ENCODE data around the gene OMA1. TPM values are rescaled to one million over a fixed set of nuclear protein-coding genes. Genes with fewer than 3 reads are reported as not detected.

Gene OMA1
- total RNA-seq, 2 experiments from 2014 or later, result 22.3 to 23.9 TPM

DNA sequence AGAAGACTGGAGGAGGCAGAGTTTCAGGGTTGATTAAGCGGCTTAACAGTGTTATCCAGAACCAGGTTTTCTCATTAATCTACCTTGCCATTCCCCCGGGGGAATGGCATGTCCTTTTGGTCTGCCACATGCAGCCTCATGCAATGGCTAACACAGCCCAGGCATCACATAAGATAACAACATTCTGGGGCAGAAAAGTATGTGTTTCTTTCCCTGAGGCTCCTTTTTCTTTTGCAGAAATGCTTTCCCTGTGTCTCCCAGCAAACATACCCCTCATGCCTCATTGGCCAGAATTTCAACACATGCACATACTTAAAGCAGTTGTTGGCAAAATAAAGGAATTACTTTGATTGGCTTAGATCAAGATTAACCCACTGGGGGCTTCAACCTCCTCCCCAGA, 98.6 kb downstream of the OMA1 start:
- Mint-ChIP-seq H3K9me3 (ENCODE audit: insufficient read depth) (no peaks in the 10 kb centered on the region), H3K4me3 (no peak overlapping the region), H3K27me3 (ENCODE audit: low read depth) (no peaks in the 10 kb centered on the region), H3K27ac (no peak overlapping the region), H3K36me3 (ENCODE audit: low read depth) (no peaks in the 10 kb centered on the region), H3K4me1 (ENCODE audit: low read depth) (no peaks in the 10 kb centered on the region)
- no peak for ATAC-seq
- no peak for DNase-seq
- ChIA-PET POLR2A (no interaction called here), CTCF (no interaction called here)

DNA sequence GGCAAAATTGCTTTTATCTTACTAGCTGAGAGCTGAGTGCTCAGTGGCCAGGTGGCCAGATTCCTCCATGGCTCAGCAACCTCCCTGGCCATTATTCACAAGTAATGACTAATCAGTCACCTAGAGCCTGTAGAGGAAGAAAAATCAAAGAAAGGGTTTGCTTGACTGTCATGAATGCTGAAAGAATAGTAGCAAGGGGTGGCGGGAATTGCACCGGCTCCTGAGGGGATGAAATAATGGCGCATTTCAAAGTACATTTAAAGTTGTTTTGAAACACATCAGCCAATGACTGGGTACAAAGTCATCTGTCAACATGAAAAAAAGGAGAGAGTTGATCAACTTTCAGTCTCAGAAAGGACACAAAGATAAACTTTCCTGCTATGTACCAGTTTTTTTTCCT, 99.5 kb downstream of the OMA1 start:
- no peaks in the 10 kb centered on the region for H3K9me3 Mint-ChIP-seq (ENCODE audit: insufficient read depth)
- H3K27ac Mint-ChIP-seq, result no peak overlapping the region
- H3K4me1 Mint-ChIP-seq (ENCODE audit: low read depth), result no peaks in the 10 kb centered on the region
- ATAC-seq (no peak), DNase-seq (no peak)
- ChIA-PET POLR2A (no interaction called here), CTCF (no interaction called here)
- H3K4me3 Mint-ChIP-seq, result no peak overlapping the region
- H3K27me3 Mint-ChIP-seq (ENCODE audit: low read depth), result no peaks in the 10 kb centered on the region
- no peaks in the 10 kb centered on the region for H3K36me3 Mint-ChIP-seq (ENCODE audit: low read depth)

DNA sequence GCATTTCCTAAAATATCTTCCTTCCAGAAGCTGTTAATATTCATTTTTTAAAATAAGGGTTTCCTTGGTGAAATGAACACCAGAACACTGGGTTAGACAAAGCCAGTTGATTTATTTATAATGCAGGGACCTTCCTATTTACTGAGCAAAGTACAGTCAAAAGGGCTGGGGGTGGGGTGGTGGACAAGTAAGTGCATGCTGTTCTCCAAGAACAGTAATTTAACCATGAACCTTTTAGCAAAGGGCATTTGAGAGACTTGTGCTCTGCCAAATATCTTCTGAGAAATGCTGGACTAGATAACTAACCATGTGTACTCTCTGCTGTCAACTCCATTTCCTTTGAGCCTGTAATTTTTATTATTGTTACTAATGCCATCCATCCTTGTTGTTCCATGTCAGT, 100.2 kb downstream of the OMA1 start:
- CTCF ChIA-PET, result no interaction called here
- H3K36me3 Mint-ChIP-seq (ENCODE audit: low read depth), result no peaks in the 10 kb centered on the region
- DNase-seq (no peak), ATAC-seq (no peak)
- no peak overlapping the region for H3K4me3 Mint-ChIP-seq
- no peak overlapping the region for H3K27ac Mint-ChIP-seq
- POLR2A ChIA-PET, result no interaction called here
- no peaks in the 10 kb centered on the region for H3K4me1 Mint-ChIP-seq (ENCODE audit: low read depth)
- no peaks in the 10 kb centered on the region for H3K9me3 Mint-ChIP-seq (ENCODE audit: insufficient read depth)
- no peaks in the 10 kb centered on the region for H3K27me3 Mint-ChIP-seq (ENCODE audit: low read depth)

DNA sequence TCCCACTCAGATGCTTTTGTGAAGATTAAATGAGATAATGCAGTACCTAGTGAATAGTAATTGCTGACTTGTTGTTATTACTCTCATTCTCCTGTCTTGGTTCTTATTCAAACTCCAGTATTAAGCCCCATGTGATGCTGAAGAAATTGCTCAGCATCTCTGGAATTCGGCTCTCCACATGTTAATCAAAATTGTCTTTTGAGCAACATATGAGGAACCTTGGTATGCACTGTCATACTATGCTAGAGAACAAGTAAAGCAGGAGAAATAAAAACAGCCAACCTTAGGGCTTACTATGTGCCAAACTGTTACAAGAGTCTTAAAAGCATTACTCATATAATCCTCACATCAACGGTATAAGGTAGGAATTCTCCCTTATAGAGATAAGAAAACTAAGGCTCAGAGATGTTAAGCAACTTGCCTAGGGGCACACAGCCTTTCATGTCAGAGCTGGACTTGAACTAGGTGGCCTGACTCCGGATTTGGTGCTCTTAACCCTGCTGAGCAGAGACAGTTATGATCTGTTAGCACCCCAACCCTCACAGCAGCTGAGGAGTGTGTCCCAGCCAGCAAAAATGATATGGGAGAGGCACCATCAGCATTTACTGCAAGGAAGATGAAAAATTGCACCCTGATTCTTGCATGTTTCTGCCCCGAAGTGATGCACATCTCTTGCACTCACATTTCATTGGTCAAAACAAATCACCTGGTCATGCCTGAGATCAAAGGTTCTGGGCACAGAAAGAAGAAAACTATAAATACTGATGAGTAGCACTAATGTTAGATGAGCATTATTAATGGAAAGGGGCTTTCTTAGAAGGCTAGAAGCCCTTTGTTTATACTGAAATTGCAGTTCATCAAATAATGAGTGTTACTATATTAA, 102.3 kb downstream of the OMA1 start:
- CTCF ChIA-PET, result no interaction called here
- no peaks in the 10 kb centered on the region for H3K4me1 Mint-ChIP-seq (ENCODE audit: low read depth)

DNA sequence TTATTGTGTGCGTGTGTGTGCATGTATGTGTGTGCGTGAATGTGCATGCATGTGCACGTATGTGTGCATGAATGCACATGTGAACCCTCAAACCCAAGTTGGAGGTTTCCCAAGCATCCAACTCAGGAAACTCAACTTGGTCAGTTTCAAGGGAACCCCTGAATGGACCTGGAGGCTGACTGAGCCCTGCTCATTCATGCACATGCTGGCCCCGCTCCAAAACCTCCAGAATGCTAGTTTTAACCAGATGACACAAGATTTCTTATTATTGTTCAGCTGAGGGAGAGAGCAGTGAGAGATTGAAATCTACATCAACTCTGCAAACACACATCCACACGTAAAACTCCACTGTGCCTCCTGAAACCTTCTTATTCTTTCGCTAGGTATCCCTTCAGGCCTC, 104.4 kb downstream of the OMA1 start:
- Mint-ChIP-seq H3K27ac (no peak overlapping the region), H3K4me3 (no peak overlapping the region), H3K36me3 (ENCODE audit: low read depth) (no peaks in the 10 kb centered on the region), H3K4me1 (ENCODE audit: low read depth) (no peaks in the 10 kb centered on the region), H3K9me3 (ENCODE audit: insufficient read depth) (no peaks in the 10 kb centered on the region), H3K27me3 (ENCODE audit: low read depth) (no peaks in the 10 kb centered on the region)
- ChIA-PET POLR2A (no interaction called here), CTCF (no interaction called here)
- ATAC-seq (no peak), DNase-seq (no peak)

More for the DNA sequence above, 102.3 kb downstream of the OMA1 start:
- no peak for DNase-seq
- H3K9me3 Mint-ChIP-seq (ENCODE audit: insufficient read depth), result no peaks in the 10 kb centered on the region
- POLR2A ChIA-PET, result no interaction called here
- H3K27me3 Mint-ChIP-seq (ENCODE audit: low read depth), result no peaks in the 10 kb centered on the region
- ATAC-seq, result no peak
- H3K36me3 Mint-ChIP-seq (ENCODE audit: low read depth), result no peaks in the 10 kb centered on the region
- H3K27ac Mint-ChIP-seq, result no peak overlapping the region
- H3K4me3 Mint-ChIP-seq, result no peak overlapping the region

DNA sequence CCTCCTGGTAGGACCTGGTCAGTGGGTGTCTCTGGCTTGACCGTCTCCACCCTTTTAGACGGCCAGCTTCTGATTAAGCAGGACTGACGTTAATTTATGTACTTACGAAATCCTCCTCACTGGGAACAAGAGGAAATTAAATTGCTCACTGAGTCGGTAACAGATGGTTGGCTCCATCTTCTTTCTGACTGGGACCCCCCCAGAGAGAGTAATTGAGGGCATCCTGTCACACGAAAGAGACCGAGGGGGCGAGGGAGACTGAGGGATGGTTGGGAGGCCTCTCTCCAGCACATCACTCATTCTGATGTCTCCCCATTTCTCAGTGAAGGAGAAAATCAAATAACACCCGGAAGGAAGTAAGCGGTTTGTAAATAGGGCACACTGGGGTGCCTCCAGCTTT, 104.8 kb downstream of the OMA1 start:
- ATAC-seq (no peak), DNase-seq (no peak)
- Mint-ChIP-seq H3K27ac (no peak overlapping the region), H3K27me3 (ENCODE audit: low read depth) (no peaks in the 10 kb centered on the region), H3K4me1 (ENCODE audit: low read depth) (no peaks in the 10 kb centered on the region), H3K36me3 (ENCODE audit: low read depth) (no peaks in the 10 kb centered on the region), H3K4me3 (no peak overlapping the region), H3K9me3 (ENCODE audit: insufficient read depth) (no peaks in the 10 kb centered on the region)
- CTCF ChIA-PET, result no interaction called here
- POLR2A ChIA-PET, result no interaction called here

DNA sequence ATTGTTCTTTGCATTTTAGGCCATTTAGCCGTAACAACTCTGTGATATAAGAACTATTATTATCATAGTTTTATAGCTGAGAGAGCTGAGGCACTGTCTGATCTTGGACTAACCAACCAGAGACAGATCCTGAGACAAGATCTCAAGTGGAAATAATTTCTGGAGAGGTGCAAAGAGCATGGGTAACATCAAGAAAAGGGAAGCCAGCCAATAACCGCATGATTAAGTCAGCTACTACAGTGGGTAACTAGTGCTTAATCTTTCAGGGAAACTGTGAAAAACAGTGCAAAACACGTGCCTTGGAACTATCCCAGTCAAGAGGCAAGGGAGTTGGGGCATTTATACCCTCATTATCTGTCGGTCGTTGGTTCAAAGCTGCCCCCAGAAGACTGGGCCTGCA, 105.8 kb downstream of the OMA1 start:
- DNase-seq (no peak), ATAC-seq (no peak)
- no peak overlapping the region for H3K27ac Mint-ChIP-seq
- H3K9me3 Mint-ChIP-seq (ENCODE audit: insufficient read depth), result no peaks in the 10 kb centered on the region
- H3K4me3 Mint-ChIP-seq, result no peak overlapping the region
- no peaks in the 10 kb centered on the region for H3K27me3 Mint-ChIP-seq (ENCODE audit: low read depth)
- no peaks in the 10 kb centered on the region for H3K4me1 Mint-ChIP-seq (ENCODE audit: low read depth)
- ChIA-PET POLR2A (no interaction called here), CTCF (interaction anchor here (0.8 kb wide), 1 partner anchor 286 kb away, joined by 3 read pairs; no protein-coding TSS in a partner anchor)
- H3K36me3 Mint-ChIP-seq (ENCODE audit: low read depth), result no peaks in the 10 kb centered on the region

DNA sequence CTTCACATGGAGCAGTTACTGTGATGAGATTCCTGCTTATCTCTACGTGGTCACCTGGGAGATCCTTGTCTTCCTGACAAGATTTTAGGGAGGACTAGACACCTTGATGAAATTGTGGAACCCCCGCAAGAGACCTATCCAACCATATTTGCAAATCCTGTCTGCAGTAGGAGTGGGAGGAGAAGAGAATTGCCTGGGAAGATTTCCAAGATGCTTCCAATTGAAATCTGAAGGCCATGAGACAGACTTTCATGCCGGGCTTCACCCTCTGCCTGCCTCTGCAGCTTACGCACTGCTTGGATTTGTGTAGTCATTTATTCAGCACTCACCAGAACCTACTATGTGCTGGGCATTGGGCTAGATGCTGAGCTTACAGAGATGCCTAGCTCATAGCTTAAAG, 106.6 kb downstream of the OMA1 start:
- CTCF ChIA-PET, result no interaction called here
- no peak overlapping the region for H3K27ac Mint-ChIP-seq
- no peaks in the 10 kb centered on the region for H3K4me1 Mint-ChIP-seq (ENCODE audit: low read depth)

DNA sequence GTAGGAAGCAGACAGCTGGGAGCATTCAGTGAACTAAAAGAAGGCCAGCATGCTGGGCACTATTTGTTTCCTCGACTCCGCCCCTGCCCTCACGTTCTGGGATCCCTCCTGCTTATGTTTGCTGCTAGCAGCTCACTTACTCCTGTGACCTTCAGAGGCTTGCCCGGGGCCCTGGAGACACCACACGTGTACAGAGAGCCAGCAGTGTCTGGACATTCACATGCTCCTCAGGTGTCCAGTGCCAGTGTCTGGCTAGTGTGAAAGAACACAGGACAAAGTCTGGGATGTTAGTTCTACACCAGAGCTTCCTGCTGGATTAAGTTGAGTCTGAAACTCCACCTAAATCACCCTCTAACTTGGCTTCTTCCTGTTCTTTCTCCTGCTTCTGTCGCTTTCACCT, 108.1 kb downstream of the OMA1 start:
- POLR2A ChIA-PET, result no interaction called here
- ATAC-seq (no peak), DNase-seq (no peak)
- Mint-ChIP-seq H3K9me3 (ENCODE audit: insufficient read depth) (no peaks in the 10 kb centered on the region), H3K4me1 (ENCODE audit: low read depth) (no peaks in the 10 kb centered on the region), H3K27me3 (ENCODE audit: low read depth) (no peaks in the 10 kb centered on the region), H3K27ac (no peak overlapping the region), H3K4me3 (no peak overlapping the region), H3K36me3 (ENCODE audit: low read depth) (no peaks in the 10 kb centered on the region)
- CTCF ChIA-PET, result no interaction called here

More for the DNA sequence above, 106.6 kb downstream of the OMA1 start:
- Mint-ChIP-seq H3K36me3 (ENCODE audit: low read depth) (no peaks in the 10 kb centered on the region), H3K4me3 (no peak overlapping the region), H3K27me3 (ENCODE audit: low read depth) (no peaks in the 10 kb centered on the region), H3K9me3 (ENCODE audit: insufficient read depth) (no peaks in the 10 kb centered on the region)
- ATAC-seq, result no peak
- DNase-seq, result no peak
- POLR2A ChIA-PET, result no interaction called here

DNA sequence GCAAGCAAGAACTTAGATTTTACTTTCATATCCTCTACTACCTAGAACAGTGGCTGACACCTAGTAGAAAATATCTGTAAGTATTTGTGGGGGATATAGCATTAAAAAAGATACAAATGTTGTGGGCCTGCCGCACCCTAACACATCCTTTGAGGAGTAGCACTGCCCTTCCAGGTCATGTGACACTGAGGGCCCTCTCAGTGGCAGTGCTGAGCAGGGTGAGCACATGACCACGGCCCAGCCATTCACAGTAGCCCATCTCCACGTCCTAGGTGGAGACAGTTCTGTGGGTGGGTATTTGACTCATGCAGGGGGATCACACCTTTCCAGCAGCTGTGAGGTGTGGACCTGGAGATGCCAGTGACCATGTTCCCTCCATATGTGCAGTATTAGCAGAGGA, 108.9 kb downstream of the OMA1 start:
- ATAC-seq (no peak), DNase-seq (no peak)
- POLR2A ChIA-PET, result no interaction called here
- CTCF ChIA-PET, result no interaction called here
- Mint-ChIP-seq H3K27ac (no peak overlapping the region), H3K4me1 (ENCODE audit: low read depth) (no peaks in the 10 kb centered on the region), H3K27me3 (ENCODE audit: low read depth) (no peaks in the 10 kb centered on the region), H3K9me3 (ENCODE audit: insufficient read depth) (no peaks in the 10 kb centered on the region), H3K4me3 (no peak overlapping the region), H3K36me3 (ENCODE audit: low read depth) (no peaks in the 10 kb centered on the region)

DNA sequence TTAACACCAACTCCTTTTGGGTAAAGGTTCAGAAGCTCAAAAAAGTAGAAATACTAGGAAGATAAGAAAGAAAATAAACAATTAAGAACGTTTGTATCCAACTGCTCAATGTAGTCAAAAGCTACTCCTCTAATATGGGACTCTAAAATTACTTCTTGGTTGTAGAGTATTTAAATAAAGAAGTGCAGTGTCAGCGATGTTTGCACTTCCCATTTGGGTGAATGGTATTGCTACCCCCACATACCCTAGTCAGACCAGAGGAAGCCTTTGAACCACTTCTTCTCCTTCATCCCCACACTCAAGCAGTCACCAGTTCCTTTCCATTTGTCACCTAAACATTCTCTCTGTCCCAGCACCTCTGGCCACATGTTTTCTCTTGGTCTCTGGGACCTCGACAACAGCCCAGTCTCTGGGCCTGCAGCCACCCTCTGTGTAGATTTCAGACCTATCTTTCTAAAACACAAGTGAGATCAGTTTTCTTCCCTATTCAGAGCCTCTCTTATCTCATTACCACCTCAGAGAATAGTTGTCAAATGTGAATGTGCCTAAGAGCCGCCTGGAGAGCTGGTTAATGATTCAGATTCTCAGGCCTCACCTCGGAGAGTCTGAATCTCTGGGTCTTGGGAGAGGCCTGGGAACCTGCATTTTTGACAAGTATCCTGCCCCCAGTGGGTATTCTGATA, 109.8 kb downstream of the OMA1 start:
- H3K27me3 Mint-ChIP-seq (ENCODE audit: low read depth), result no peaks in the 10 kb centered on the region
- ChIA-PET POLR2A (no interaction called here), CTCF (no interaction called here)
- H3K36me3 Mint-ChIP-seq (ENCODE audit: low read depth), result no peaks in the 10 kb centered on the region
- H3K27ac Mint-ChIP-seq, result no peak overlapping the region
- no peaks in the 10 kb centered on the region for H3K9me3 Mint-ChIP-seq (ENCODE audit: insufficient read depth)
- DNase-seq (no peak), ATAC-seq (no peak)
- H3K4me1 Mint-ChIP-seq (ENCODE audit: low read depth), result no peaks in the 10 kb centered on the region
- H3K4me3 Mint-ChIP-seq, result no peak overlapping the region

DNA sequence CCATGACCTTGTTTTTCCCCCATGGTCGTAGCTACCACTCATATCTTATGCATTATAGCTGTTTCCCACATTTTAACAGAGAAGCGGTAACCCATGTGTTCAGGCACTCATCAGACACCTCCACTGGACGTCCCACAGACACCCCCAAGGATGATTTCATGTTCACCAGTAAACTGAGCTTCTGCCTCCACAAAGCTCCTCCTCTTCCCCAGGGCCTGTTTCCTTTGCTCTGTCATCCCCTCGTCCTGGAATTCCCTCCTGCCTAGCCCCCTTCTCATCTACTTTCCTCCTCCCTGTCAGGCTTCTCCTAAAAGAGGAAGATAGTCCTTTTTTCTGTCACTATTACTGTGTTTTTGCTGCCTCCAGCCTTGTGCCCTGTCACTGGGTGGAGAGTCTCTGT, 111.2 kb downstream of the OMA1 start:
- no peak for ATAC-seq
- Mint-ChIP-seq H3K4me1 (ENCODE audit: low read depth) (no peaks in the 10 kb centered on the region), H3K4me3 (no peak overlapping the region), H3K27me3 (ENCODE audit: low read depth) (no peaks in the 10 kb centered on the region), H3K9me3 (ENCODE audit: insufficient read depth) (no peaks in the 10 kb centered on the region), H3K27ac (no peak overlapping the region), H3K36me3 (ENCODE audit: low read depth) (no peaks in the 10 kb centered on the region)
- ChIA-PET POLR2A (no interaction called here), CTCF (no interaction called here)
- DNase-seq, result no peak

DNA sequence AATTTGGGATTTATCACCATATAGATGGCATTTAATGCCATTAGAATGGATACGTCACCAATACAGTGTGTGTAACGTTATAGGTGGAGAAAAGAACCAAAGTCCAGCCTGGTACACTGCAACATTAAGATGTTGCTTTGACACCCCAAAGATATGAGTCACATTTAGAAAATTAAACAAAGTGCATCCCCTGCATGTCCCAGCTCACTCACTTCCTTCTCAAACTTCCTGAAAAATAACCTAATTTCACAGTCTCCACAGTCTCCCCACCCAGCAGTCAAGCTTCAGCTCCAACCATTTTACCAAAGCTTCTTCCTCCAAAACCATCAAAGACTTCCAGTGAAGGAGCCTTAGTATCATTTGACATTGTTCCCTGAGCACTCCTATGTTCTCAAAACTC, 111.9 kb downstream of the OMA1 start:
- ChIA-PET CTCF (no interaction called here), POLR2A (no interaction called here)
- H3K27me3 Mint-ChIP-seq (ENCODE audit: low read depth), result no peaks in the 10 kb centered on the region
- H3K9me3 Mint-ChIP-seq (ENCODE audit: insufficient read depth), result no peaks in the 10 kb centered on the region
- H3K4me1 Mint-ChIP-seq (ENCODE audit: low read depth), result no peaks in the 10 kb centered on the region
- H3K27ac Mint-ChIP-seq, result no peak overlapping the region
- no peaks in the 10 kb centered on the region for H3K36me3 Mint-ChIP-seq (ENCODE audit: low read depth)
- H3K4me3 Mint-ChIP-seq, result no peak overlapping the region
- DNase-seq (no peak), ATAC-seq (no peak)
